ENCODE data around the gene TRAIP.

TRAIP gene

DNA sequence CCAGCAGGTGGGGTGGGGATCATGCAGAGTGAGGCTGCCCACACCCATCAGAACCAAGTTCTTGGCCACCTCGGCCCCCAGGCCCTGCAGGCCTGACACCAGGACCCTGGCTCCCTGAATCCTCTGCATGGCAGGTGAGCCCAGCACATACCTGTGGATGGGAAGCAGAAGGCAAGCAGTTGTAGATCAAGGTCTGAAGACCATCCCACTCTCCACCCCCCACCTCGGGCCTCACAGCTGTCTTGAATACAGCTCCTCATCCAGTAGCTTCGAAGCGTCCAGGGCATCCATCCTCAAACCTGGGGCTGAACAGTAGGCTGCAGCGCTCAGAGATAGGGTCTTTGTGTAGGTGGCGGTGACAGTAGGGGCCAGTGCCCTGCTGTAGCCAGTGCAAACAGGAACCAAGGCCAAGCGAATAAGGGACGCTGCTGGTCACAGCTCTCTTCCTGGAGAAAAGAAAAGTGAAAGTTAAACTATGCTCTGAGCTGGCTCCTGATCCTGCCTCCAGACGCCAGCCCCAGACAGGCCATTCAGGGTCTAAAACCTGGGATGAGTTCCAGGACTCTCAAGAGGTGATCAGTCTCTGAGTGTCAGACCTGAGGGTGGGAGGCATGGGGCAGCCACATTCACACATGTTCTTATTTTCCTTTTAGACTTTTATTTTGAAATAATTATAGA lies 42.7 kb downstream of the TRAIP start, which contains the start of gene UBA7:
UBA7 (minus strand) TSS at position 457 of the 678 bp plus-strand sequence; CDS start at position 291, 166 bp downstream.
- no peak for DNase-seq

DNA sequence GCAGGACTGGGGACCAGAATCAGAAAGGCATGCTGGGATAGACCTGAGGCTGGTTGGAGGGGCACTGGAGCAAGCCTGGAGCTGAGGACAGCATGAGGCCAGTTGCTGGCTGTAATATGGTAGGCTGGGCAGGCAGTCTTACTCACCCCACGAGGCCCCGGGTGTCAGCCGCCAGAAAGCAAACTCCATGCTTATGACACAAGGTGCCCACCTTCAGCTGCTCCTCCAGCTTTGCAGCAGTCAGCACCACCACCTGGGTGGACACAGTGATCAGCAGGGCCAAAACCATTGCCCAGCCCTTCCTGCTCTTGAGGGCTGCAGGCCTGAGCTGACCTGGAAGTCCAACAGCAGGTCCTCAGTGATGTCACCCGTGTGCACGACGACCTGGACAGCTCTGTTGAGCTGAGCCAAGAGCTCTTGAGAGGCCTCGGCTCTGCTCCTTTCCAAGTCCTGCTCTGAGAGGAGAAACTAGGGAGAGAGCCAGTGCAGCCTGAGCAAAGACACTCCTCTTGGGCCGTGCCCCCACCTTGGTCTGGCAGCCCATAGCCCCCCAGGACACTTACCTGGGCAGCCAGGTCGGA lies 43.4 kb downstream of the TRAIP start:
- no peak for DNase-seq

DNA sequence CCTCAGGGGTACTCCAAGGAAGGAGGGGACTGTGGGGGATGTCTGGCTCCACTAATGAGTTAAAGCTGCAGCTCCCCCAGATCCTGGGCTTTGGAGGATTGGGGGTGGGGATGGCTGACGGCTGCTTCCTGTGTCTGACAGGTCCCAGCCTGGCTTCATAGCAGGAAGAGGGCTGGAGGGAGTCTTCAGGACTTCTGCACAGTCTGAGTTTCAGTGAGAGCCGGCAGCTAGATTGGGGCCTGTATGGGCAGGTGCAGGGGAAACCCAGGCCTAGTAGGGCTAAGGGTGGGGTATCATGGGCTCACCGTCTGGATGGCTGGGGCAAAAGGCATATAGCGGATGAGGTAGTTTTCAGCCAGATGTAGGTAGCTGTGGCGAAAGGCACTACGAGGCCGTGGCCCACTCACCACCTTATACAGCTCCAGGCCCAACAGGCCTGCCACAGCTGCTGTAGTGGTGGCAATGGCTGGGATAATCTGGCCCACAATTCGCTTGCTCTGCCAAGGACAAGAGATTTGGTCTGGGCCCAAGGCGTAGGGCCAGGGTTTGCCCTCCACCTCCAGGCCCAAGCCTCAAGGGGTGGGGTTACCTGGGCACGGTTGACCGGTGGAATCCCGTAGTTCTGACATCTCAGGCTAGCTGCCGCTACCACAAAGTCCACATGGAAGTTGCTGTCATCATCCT lies 48.8 kb downstream of the TRAIP start:
- DNase-seq, result no peak

DNA sequence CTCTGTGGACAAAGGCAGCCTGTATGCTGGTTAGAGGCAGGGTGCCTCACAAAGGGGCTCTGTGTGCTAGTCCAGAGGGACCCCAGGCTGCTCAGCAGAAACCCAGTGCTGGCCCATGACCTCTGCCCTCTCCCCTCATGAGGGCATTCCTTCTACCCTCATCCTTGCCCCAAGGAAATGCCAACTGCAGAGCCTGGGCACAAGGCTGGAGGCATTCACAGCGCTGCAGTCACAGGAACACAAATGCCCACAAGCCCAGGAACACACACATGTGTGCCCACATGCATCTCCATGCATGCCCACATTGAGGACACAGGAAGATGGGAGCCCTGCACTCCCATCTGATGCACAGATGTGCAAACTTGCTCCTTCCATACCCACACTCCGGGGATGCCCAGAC lies 49.5 kb downstream of the TRAIP start:
- DNase-seq, result no peak

DNA sequence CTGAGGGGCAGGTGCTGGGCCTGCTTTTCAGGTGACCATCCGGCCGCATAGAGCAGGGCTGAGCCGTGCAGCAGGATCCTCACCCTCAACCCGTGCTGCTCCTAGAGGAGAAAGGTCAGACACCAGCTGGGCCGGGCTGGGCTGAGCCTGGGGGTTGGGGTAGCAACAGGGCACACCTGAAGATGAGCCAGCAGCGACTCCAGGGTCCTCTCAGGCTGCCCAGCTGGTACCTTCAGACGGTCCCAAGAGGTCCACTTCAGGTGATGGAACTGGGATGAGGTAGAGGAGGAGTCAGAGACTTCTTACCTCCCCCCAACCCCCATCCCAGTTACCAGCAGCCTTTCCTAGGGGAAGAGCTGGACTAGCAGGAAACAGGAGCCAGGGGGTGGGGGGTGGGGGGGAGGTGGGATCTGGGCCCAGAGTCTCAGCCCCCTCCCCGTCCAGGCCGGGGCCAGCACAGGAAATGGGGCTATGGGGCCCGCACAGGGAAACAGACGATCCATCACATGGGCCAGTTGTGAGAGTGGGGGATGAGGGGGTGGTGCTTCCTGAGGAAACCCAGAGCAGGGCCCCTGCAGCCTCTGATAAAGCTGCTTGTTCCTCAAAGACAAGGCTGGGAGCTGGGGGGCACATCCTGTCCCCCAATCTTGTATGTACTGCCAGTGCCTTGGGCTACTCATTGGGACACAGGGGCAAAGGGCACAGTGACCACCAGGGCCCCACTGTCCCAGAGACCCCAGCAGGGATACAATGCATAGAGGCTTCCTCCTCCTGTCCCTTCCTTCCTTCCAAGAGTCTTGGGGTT lies 50.3 kb downstream of the TRAIP start:
- DNase-seq, result no peak

DNA sequence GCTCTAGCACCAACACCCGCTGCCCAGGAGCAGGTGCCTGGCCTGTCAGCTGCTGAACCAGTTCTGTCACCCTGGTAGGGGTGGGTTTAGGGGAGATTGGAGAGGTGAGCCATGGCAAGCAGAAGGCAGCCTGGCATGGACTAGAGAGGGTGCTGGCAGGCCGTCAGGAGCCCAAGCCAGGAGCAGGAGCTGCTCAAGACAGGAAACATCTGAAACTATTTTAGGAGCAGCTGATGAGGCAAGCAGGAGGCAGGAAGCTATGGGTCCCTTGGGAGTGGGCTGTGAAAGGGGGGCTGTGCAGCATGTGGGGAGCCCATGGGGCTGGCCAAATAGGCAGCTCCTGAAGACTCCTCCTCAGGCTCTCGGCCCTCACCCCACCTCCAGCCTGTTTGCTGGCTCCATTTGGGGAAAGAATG lies 51.0 kb downstream of the TRAIP start:
- DNase-seq, result no peak

DNA sequence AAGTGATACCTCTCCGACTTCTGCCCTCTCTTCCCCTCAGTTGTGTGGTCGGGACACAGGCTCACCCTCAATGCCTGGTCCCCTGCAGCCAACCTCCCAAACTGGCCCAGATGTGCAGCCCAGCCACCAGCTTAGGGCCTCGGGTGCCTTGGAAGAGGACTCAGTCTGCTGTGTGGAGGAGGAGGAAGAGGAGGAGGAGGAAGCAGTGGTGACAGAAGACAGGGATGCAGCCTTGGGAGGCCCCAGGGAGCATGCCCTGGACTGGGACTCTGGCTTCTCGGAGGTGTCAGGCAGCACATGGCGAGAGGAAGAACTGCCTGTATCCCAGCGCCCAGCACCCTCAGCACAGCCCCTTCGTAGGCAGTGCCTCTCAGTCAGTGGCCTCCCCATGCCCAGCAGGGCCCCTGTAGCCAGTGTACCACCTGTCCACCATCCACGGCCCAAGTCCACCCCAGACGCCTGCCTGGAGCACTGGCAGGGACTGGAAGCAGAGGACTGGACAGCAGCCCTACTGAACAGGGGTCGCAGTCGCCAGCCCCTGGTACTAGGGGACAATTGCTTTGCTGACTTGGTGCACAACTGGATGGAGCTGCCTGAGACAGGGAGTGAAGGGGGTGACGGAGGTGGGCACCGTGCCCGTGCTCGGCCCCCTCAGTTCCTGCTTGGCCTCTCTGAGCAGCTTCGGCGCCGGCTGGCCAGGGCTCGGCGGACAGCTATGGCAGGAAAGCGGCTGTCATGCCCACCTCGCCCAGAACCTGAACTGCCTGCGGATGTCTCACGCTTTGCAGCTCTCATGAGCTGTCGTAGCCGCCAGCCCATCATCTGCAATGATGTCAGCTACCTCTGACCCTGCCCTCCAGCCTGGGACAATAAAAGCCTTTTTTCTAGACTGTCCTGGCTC lies 52.0 kb downstream of the TRAIP start:
- no peak for DNase-seq

DNA sequence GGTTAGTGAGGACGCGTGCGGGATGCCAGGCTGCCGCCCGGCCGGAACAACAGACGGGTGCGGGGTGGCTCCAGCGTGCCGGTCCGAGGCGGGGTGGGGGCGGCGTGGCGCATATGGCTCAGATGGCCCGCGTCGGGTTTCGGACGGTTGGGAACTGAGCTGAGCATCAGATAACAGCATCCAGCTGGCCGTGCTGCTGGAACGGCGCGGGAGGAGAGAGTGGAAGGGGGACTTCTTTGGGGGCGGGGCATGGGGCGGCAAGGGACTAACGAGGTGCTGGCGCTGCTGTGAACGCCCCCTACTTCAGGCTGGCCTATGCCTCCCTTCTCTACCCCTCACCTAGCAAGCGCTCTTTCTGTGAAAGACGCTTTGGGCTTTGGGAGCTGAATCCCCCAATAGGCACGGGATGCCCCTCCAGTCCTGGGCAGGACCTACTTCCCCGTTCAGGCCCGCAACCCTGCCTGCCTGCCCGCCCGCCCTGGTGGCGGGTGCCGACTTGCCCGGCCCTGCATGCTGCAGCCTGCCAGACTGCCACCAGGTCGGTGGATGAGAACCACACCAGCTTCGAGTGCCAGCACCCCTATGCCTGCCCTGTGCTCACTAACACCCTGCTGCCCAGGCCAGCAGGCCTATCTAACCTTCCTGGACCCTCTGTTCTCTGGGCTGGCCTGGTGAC lies 52.8 kb downstream of the TRAIP start:
- DNase-seq, result no peak

DNA sequence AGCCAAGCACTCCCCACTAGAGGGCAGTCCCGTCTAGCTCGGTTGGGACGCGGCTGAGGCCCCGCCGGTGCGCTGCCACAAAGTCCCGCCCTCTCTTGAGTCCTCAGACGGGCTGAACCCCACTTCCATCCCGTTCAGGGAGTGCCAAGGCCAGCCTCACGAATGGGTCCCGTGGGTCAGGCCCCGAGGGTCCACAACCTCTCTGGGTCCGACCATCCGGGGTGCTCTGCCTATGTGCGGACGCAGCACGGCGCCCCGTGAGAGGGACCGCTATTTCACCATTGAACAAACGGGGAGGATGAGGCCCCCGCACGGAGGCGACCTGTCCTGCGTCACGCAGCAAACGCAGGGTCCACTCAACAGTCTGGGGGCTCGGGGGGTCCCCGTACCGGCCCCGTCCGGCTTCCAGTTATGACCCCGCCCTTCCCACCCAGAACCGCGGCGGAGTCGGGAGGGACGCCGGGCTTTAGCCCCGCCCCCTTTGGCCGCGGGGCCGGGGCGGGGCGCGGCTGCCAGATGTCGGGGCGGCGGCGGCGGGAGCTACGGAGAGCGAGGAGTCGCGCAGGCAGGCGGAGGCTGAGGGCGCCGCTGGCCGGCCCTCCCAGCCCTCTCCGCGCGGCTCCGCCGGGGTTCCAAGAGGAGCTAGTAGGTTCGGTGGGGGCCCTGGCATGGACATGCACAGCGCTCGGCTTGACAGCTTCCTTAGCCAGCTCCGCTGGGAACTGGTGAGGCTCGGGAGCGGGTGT lies 53.5 kb downstream of the TRAIP start, which contains the start of gene INKA1:
INKA1 (plus strand) TSS at position 543 of the 746 bp plus-strand sequence; CDS start at position 675, 132 bp downstream.
- no peak for DNase-seq

DNA sequence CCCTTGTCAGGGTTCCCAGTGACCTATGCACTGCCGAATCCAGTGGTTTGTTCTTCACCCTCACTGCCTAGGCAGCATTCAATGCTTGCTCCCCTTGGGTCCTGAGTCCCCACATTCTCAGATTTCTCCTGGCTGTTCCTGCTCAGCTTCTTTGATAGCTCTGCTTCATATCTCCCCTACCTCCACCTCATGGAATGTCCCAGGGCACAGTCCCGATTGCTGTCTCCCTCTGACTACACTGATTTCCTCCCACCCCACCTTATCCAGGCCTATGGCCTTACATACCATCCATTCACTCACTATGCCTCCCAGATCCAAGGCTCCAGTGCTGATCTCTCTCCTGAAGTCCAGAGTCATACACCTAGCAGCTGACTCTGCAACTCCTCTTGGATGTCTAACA lies 55.2 kb downstream of the TRAIP start:
- no peak for DNase-seq

DNA sequence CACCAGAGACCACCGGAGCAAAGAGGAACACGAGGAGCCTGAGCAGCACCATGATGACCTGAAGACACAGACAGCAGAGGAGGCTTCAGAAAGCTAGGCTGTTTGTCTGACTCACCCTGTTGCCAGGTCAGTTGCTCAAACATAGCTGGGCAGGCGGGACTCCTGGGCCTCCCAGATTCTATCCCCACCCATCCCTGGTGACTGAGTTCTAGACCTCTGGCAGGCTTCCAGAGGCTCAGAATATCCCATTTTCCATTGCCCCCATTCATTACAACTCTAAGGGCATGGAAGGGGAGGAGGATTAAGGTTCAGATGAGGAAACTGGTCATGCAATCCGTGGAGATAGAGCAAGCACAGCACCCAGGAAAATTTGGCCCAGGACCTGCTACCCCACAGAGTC lies 56.6 kb downstream of the TRAIP start, which contains the start of gene CDHR4:
CDHR4 (minus strand) TSS at position 113 of the 400 bp plus-strand sequence; CDS start at position 52, 61 bp downstream.
- DNase-seq, result no peak

DNA sequence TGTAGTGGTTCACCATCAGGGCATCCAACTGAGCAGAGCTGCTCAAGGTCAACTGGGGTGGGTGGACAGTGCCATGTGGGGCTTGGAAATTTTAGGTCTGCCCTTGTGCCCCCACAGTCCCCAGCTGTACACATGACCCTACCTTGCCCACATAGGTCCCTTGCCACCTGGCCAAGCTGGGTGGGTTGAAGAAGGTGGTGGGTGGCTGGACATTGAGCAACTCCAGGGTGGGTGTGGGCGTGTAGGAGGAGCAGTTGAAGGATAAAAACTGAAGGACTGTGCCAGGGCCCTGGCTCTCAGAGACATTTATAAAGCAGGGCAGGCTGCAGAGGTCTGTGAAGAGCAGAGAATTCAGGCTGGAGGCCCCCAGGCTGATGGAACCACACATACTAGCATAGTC lies 57.3 kb downstream of the TRAIP start:
- no peak for DNase-seq

DNA sequence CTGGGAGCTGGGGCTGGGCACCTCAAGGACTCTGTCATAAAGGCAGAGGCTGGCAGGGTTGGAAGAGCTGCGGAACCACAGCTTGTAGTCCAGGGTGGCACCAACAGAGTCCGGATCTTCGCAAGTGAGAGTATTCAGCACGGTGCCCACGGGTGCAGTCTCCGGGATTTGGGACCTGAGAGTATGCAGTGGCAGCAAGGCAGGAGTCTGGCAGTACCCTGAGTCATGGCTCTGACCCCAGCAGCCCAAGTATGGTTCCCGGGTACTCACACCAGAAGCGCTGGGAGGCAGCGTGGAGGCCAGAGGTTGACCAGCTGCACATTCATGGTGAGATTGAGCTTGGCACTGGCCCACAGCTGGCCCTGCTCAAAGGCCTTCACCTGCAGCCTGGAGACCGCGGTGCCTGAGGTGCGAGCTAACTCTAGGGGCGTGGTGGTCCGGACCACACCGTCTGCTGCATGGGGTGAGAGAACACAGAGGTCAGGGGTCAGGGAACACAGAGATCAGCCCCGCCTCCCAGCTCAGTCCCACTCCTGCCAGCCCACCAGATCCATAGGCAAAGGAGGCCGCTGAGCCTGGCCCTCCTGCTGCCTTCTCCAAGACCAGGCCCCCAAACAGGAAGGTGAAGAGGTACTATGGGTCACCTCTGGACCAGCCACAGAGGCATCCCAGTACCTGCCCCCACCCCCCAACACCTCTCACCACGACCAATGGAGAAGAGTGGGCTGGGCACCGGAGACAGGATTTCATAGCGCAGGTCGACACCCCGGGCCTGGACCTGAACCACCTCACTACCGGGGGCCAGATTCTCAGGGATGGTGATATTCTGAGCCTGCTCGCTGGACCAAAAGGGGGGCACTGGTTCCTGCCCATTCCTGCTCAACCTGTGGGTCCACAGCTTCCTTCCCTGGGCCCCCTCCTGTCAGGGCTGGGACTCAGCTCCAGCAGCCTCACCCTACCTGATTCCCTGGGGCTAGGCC lies 61.1 kb downstream of the TRAIP start:
- no peak for DNase-seq

DNA sequence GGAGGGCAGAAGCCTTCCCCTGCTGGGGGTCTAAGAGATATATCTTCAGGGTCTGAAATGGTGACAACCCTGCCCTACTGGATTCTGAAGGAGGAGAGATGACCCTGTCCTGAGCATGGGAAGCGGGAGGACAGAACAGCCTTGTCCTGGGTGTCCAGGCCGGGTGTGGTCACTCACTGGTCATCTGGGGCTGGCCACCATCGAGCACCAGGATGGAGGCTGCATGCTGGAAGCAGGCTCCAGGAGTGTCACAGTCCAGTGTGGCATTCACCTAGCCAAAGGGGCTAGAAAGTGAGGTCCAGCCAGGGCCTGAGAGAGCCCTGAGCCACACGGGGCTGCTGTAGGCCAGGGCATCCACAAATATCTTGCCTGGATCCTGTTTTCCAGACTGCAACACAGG lies 61.9 kb downstream of the TRAIP start:
- DNase-seq, result no peak

DNA sequence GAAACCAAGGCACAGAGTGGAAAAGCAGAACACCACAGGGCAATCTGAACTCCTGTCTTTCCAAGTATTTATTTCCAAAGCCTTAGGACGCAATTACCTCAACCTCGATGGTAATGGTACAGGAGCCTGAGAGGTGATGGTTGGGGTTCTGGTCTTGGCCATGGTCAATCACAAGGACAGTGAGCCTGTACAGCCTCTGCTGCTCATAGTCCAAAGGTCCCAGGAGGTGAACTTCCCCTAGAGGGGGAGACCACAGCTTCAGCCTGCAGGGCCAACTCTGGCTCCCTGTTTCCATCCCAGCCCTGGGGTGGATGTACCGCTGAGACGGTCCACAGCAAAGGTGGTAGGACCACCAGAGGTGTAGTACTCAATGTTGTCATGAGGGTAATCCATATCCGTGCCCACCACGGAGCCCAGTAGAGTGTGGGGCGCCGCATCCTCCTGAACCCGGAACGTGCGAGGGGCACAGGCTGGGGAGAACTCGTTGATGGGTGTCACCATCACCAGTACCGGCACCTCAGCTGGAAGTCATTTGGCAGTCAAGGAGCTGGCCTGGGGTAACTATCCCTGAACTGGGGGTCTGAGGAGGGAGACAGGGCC lies 62.8 kb downstream of the TRAIP start:
- no peak for DNase-seq

DNA sequence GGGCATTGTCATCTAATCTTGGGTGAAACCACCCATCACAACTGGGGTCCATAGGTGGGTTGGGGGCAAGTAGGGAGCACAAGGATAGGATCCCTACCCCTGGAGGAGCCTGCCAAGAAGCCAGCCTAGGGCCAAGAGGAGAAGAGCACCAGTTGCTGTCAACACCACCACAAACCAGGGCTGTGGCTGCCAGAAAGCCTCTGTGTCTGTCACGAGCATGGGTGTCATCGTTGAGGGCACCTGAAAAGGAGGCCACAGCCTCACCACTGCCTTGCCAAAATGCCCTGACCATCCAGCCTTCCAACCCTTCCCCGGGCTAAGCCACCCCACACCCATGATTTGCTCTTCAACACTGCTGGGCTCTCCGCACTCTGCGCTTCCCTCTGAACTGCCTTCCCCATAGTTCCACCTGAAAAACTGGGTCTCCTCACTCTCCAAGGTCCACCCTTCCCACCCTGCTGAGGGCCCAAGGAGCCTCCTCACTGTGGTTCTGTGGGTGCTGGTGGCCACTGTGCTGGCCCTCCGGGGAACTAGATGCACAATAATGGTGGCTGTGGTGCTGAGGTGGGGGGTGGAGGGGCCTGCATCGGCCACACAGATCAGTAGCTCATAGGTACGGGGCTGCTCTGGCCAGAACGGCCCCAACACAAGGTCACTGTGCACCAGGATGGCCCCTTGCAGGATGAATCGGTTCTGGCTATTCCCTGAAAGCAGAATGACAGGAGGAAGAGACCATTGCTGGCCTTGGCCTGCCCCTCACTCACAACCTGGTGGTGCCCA lies 63.8 kb downstream of the TRAIP start:
- DNase-seq, result no peak

DNA sequence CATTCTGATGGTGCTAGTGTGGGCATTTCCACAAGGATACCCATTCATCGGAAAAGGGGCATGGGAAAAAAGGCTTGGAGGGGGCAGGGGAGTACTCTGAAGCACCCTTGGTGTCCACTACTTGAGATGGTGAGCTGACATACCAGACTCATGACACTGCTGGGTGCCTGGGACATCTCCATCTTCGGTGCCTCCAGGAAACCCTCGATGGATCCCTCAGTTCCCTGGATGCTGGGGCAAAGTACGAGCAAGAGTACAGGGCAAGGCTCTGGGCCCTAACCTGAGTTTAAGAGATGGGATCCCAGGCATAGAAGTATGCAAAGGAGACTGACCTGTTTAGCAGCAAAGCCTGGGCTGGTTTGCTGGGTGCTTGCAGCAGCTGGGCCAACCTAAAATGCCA lies 64.8 kb downstream of the TRAIP start:
- DNase-seq, result no peak
